Stomach (tissue), 9 donors: ENCODE measurements around the gene TSR1. TPM values are rescaled to one million over a fixed set of nuclear protein-coding genes. Genes with fewer than 3 reads are reported as not detected.

ENCODE experiments used
- DNase-seq, 2 donors: peaks; one replicate each; pipeline versions ENCODE4 v3.0.0 to v3.0.0-alpha.2; 2013 to 2019
- H3K27ac ChIP-seq, 5 donors: fragments of 200-600 bp in 4 of 5; sonication (generic) in 4 of 5; one replicate each; pipeline ENCODE4 v1.5.1; 2013 to 2019; ENCODE audit warnings: mild to moderate bottlenecking in 1 of 5, moderate library complexity in 1 of 5
- H3K27me3 ChIP-seq, 3 donors: fragments of 200-600 bp; sonication (generic); one replicate each; pipeline ENCODE4 v1.5.1; 2017 to 2019; ENCODE audit warnings: mixed run types in 1 of 3
- H3K36me3 ChIP-seq, 4 donors: fragments of 200-600 bp; sonication (generic); 1 replicate in 3 of 4; 2 replicates in 1 of 4; pipeline ENCODE4 v1.5.1; 2016 to 2019
- H3K4me1 ChIP-seq, 4 donors: fragments of 200-600 bp; sonication (generic); one replicate each; pipeline ENCODE4 v1.5.1; 2016 to 2019
- H3K4me3 ChIP-seq, 4 donors: fragments of 200-600 bp; sonication (generic) in 3 of 4; one replicate each; pipeline ENCODE4 v1.5.1; 2016 to 2019; ENCODE audit warnings: mild to moderate bottlenecking in 1 of 4
- H3K9me3 ChIP-seq, 4 donors: fragments of 200-600 bp; sonication (generic); one replicate each; pipeline ENCODE4 v1.5.1; 2016 to 2019
- EP300 ChIP-seq: sonication (generic); formaldehyde crosslinking; IDR thresholded peaks from one replicate; pipeline ENCODE4 v1.6.1; 2017; ENCODE audit warnings: antibody characterized with exemption
- POLR2A ChIP-seq, 4 donors: fragments of 450-650 bp; IDR thresholded peaks; one replicate each; pipeline ENCODE4 v1.6.1; 2016; ENCODE audit warnings: antibody characterized with exemption in 4 of 4, control low read depth in 2 of 4, mild to moderate bottlenecking in 1 of 4, moderate library complexity in 1 of 4
- POLR2AphosphoS5 ChIP-seq, 3 donors: sonication (generic); formaldehyde crosslinking; IDR thresholded peaks; one replicate each; pipeline ENCODE4 v1.6.1; 2016; ENCODE audit warnings: antibody characterized with exemption in 3 of 3
- WGBS, 5 donors: extraction: QIAGEN DNeasy Blood & Tissue Kit in 3 of 5; methylation state at CpG; one replicate each; pipeline versions ENCODE4 v1.1.5 to v1.1.7; 2013 to 2018; 5-methylcytosine and 5-hydroxymethylcytosine counted together
- intact Hi-C: fragments of 100-400 bp; cut with DNase I; formaldehyde crosslinking; loops from one replicate; pipeline ENCODE4 v1.15.1; 2023; ENCODE audit warnings: low total_unique reads
- polyA plus RNA-seq, 3 donors: library from polyadenylated mRNA; stranded (reverse); fragments of 200-250 nt; gene quantifications; one replicate each; pipeline ENCODE4 v1.2.3, GENCODE V29; 2013
- total RNA-seq, 5 donors: library from RNA; depleted of rRNA; stranded (reverse); fragments of >200 nt; gene quantifications; one replicate each; pipeline versions ENCODE4 v1.1.0 to v1.2.3, GENCODE V29; 2014 to 2016
- TF ChIP-seq, protein P1 (sequence below), 7 experiments: fragments of 450-650 bp in 4 of 7; fragments of 200-600 bp in 3 of 7; sonication (generic) in 3 of 7; IDR thresholded peaks; one replicate each; pipeline ENCODE4 v1.5.1; 2016 to 2019; ENCODE audit warnings: antibody characterized with exemption in 7 of 7, control low read depth in 2 of 7, mild to moderate bottlenecking in 1 of 7
- donor health status: healthy with polysubstance abuse.
- donor health status: Bipolar disorder and iron deficiency.
- donor health status: healthy.

TSR1 gene
- total and polyA plus RNA-seq, 8 donors: 12.2 to 67.0 (median 22.9) TPM

GRCh38 chr17:2299136-2299535 lies 37.1 kb downstream of the TSR1 start:
- Histone ChIP-seq H3K9me3 (no peaks in the 10 kb centered on the region), H3K4me1 (peaks cover 19 to 44% (median 31%) of the 10 kb centered on the region in 4 donors), H3K36me3 (peaks cover 20 to 63% (median 61%) of the 10 kb centered on the region in 4 donors), H3K27me3 (no peaks in the 10 kb centered on the region), H3K4me3 (no peak overlapping the region), H3K27ac (no peak overlapping the region)
- intact Hi-C loops: no loop called here
- TF ChIP-seq POLR2AphosphoS5 (IDR thresholded peaks at IDR 0.05): no peak
- WGBS, 5 donors: 93 to 97% (median 95%) methylated on average over 10 to 12 of the region's 12 CpGs
- DNase-seq: no peak

DNA sequence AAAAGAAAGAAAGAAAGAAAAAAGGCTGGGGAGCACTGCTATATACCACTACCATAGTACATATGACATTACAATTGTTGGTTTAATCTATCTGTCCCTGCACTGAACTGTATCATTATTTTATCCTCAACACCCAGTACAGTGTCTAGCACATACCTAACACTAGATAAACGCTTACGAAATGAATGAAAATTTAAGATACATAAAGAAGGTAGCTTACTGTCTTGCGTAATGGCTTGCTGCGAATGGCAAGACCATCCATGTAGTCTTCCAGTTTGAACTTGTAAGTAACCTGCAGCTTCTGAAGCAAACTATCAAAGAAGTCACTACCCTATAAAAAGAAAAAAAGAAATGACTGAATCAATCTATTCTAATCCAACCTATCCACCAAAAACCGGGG lies 39.2 kb downstream of the TSR1 start:
- 87 to 92% (median 91%) methylated on average over 5 of the region's 5 CpGs for WGBS, 5 donors
- no peak for DNase-seq
- no peaks in the 10 kb centered on the region for H3K9me3 ChIP-seq
- no peaks in the 10 kb centered on the region for H3K27me3 ChIP-seq
- peaks cover 28 to 84% (median 82%) of the 10 kb centered on the region in 4 donors for H3K36me3 ChIP-seq
- H3K4me1 ChIP-seq: peaks cover 6 to 35% (median 22%) of the 10 kb centered on the region in 4 donors
- H3K27ac ChIP-seq: no peak overlapping the region
- TF ChIP-seq EP300 (no peak), POLR2AphosphoS5 (IDR thresholded peaks at IDR 0.05) (no peak), POLR2A (IDR thresholded peaks at IDR 0.05) (no peak)
- TF ChIP-seq, protein P1, sequence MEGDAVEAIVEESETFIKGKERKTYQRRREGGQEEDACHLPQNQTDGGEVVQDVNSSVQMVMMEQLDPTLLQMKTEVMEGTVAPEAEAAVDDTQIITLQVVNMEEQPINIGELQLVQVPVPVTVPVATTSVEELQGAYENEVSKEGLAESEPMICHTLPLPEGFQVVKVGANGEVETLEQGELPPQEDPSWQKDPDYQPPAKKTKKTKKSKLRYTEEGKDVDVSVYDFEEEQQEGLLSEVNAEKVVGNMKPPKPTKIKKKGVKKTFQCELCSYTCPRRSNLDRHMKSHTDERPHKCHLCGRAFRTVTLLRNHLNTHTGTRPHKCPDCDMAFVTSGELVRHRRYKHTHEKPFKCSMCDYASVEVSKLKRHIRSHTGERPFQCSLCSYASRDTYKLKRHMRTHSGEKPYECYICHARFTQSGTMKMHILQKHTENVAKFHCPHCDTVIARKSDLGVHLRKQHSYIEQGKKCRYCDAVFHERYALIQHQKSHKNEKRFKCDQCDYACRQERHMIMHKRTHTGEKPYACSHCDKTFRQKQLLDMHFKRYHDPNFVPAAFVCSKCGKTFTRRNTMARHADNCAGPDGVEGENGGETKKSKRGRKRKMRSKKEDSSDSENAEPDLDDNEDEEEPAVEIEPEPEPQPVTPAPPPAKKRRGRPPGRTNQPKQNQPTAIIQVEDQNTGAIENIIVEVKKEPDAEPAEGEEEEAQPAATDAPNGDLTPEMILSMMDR (IDR thresholded peaks at IDR 0.05): no peak
- intact Hi-C loops: no loop called here
- H3K4me3 ChIP-seq: no peak overlapping the region

GRCh38 chr17:2295575-2295974 lies 40.7 kb downstream of the TSR1 start:
- TF ChIP-seq POLR2A (IDR thresholded peaks at IDR 0.05): no peak
- no peaks in the 10 kb centered on the region for H3K27me3 ChIP-seq
- peaks cover 31 to 98% (median 96%) of the 10 kb centered on the region in 4 donors for H3K36me3 ChIP-seq
- intact Hi-C loops: no loop called here
- no peak for DNase-seq
- no peaks in the 10 kb centered on the region for H3K9me3 ChIP-seq
- no peak overlapping the region for H3K4me3 ChIP-seq
- 59 to 79% (median 74%) methylated on average over 1 of the region's 1 CpG for WGBS, 5 donors
- H3K27ac ChIP-seq: no peak overlapping the region
- H3K4me1 ChIP-seq: peaks cover 0 to 21% (median 9%) of the 10 kb centered on the region in 4 donors

DNA sequence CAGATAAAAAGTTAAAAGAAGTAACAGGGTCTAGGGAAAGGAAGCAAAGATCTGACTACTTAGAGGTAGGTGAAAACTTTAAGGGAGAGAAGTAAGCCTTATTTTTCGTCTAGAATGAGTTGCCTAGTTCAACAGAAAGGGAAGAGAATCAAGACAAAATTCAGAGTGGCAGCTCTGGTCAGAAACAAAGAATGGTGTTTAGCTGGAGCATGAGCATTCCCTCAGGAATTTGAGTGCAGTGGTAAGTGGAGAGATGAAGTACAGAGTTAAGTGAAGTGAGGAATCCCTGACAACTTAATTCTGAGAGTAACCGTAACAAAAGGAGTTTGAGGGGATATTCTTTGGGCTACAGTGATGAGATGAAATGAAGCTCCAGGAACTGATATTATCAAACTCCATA lies 44.2 kb downstream of the TSR1 start:
- peaks cover 35 to 100% (median 100%) of the 10 kb centered on the region in 4 donors for H3K36me3 ChIP-seq
- no peaks in the 10 kb centered on the region for H3K27me3 ChIP-seq
- WGBS, 5 donors: 80 to 91% (median 89%) methylated on average over 2 of the region's 2 CpGs
- peaks cover 0 to 17% (median under 1%) of the 10 kb centered on the region in 4 donors for H3K4me1 ChIP-seq
- intact Hi-C loops: no loop called here
- no peak for TF ChIP-seq POLR2AphosphoS5 (IDR thresholded peaks at IDR 0.05)
- no peak for TF ChIP-seq POLR2A (IDR thresholded peaks at IDR 0.05)
- no peak for TF ChIP-seq EP300
- TF ChIP-seq, protein P1 (IDR thresholded peaks at IDR 0.05): no peak
- no peaks in the 10 kb centered on the region for H3K9me3 ChIP-seq
- DNase-seq: no peak
- H3K4me3 ChIP-seq: no peak overlapping the region
- no peak overlapping the region for H3K27ac ChIP-seq

GRCh38 chr17:2289878-2290478 lies 46.3 kb downstream of the TSR1 start:
- intact Hi-C loops: no loop called here
- DNase-seq: no peak
- no peak overlapping the region for H3K4me3 ChIP-seq
- 90 to 96% (median 94%) methylated on average over 5 of the region's 5 CpGs for WGBS, 5 donors
- no peaks in the 10 kb centered on the region for H3K27me3 ChIP-seq
- TF ChIP-seq EP300 (no peak), POLR2A (IDR thresholded peaks at IDR 0.05) (no peak)
- no peak overlapping the region for H3K27ac ChIP-seq
- H3K9me3 ChIP-seq: no peaks in the 10 kb centered on the region
- peaks cover 0 to 2% (median 0%) of the 10 kb centered on the region in 4 donors for H3K4me1 ChIP-seq
- peaks cover 24 to 100% (median 95%) of the 10 kb centered on the region in 4 donors for H3K36me3 ChIP-seq

DNA sequence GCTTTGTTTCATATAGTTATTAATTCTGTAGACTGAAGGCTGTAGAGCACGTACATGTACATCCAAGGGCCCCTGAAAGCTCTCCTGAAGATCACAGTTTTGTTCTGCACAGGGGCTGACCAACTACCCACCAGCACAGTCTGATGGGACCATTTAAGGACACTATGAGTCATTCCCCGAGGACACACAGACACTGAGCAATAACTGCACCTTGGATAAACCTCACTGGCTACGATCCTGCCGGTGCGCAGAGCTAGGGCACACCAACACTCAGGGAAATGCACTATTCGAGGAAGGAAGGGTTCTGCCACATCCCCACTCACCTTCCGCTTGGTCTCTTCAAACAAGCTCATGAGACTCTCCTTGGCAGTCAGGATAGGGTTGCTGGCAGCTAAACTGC lies 53.0 kb downstream of the TSR1 start:
- no peak for DNase-seq
- Histone ChIP-seq H3K4me3 (no peak overlapping the region), H3K36me3 (peaks cover 33 to 97% (median 92%) of the 10 kb centered on the region in 4 donors), H3K9me3 (no peaks in the 10 kb centered on the region), H3K4me1 (peaks cover 0 to 8% (median 2%) of the 10 kb centered on the region in 4 donors), H3K27me3 (no peaks in the 10 kb centered on the region), H3K27ac (no peak overlapping the region)
- TF ChIP-seq, protein P1 (IDR thresholded peaks at IDR 0.05): no peak
- no peak for TF ChIP-seq EP300
- intact Hi-C loops: no loop called here
- 83 to 89% (median 85%) methylated on average over 7 of the region's 7 CpGs for WGBS, 5 donors
